H1 (cell line): Measurements from ENCODE around the gene CLBA1. TPM values are rescaled to one million over a fixed set of nuclear protein-coding genes. Genes with fewer than 3 reads are reported as not detected.

Experiments used
- CTCF ChIA-PET: fragments of 300-600 bp; sonication (Branson Sonifier 250); formaldehyde crosslinking; loops from one replicate; lab custom pipeline; 2021; ENCODE audit not compliant: partially characterized antibody; lab: Charles Lee
- POLR2A ChIA-PET: fragments of 300-600 bp; sonication (Branson Sonifier 250); formaldehyde crosslinking; loops from one replicate; lab custom pipeline; 2021; ENCODE audit warnings: inconsistent platforms; ENCODE audit not compliant: partially characterized antibody; lab: Charles Lee
- DNase-seq, 2 experiments: peaks; one replicate each; pipeline versions ENCODE4 v3.0.0 to v3.0.0-alpha.2; 2010 to 2022; ENCODE audit warnings: low spot score in 2 of 2, low read depth in 1 of 2, mixed read lengths in 1 of 2
- FAIRE-seq: peaks from 2 replicates; lab custom pipeline; 2011; peaks lifted over from hg19 to GRCh38; lab: Jason Lieb, UNC
- H2AFZ ChIP-seq: 2 replicates; pipeline ENCODE4 v1.8.1; 2012; ENCODE audit warnings: low read length, inconsistent platforms
- H2AK5ac ChIP-seq: 2 replicates; pipeline ENCODE4 v1.6.1; 2013; ENCODE audit warnings: low read depth, low read length
- H2BK120ac ChIP-seq: replicated peaks from 2 replicates; pipeline ENCODE3; 2013; ENCODE audit warnings: low read depth, low read length, inconsistent platforms
- H2BK12ac ChIP-seq: 2 replicates; pipeline ENCODE4 v1.6.1; 2013; ENCODE audit warnings: low read depth, low read length
- H2BK15ac ChIP-seq: 2 replicates; pipeline ENCODE4 v1.6.1; 2013; ENCODE audit warnings: low read length
- H2BK20ac ChIP-seq: 2 replicates; pipeline ENCODE4 v1.6.1; 2013; ENCODE audit warnings: low read length
- H2BK5ac ChIP-seq: 2 replicates; pipeline ENCODE4 v1.6.1; 2013; ENCODE audit warnings: low read depth, low read length
- H3K14ac ChIP-seq: 2 replicates; pipeline ENCODE4 v1.6.1; 2013; ENCODE audit warnings: inconsistent platforms; ENCODE audit not compliant: insufficient read length
- H3K18ac ChIP-seq: 2 replicates; pipeline ENCODE4 v1.6.1; 2013; ENCODE audit warnings: low read length; ENCODE audit errors: extremely low read depth
- H3K23ac ChIP-seq: 2 replicates; pipeline ENCODE4 v1.6.1; 2013; ENCODE audit warnings: inconsistent platforms; ENCODE audit not compliant: insufficient read length
- H3K23me2 ChIP-seq: 2 replicates; pipeline ENCODE4 v1.6.1; 2013; ENCODE audit warnings: low read depth, low read length
- H3K27ac ChIP-seq: 2 replicates; pipeline ENCODE4 v1.6.1; 2011; ENCODE audit warnings: low read depth, low read length, inconsistent platforms
- H3K27me3 ChIP-seq, 4 experiments: replicated peaks in 1 of 4; 1 replicate in 1 of 4; 2 replicates in 3 of 4; pipeline versions ENCODE4 v1.6.1 to v1.8.1; 2011 to 2013; ENCODE audit warnings: low read length in 3 of 4, mild to moderate bottlenecking in 3 of 4, inconsistent platforms in 2 of 4, mixed read lengths in 2 of 4, moderate library complexity in 1 of 4; ENCODE audit not compliant: control insufficient read depth in 3 of 4, insufficient read depth in 3 of 4; ENCODE audit errors: extremely low read depth in 1 of 4
- H3K36me3 ChIP-seq, 4 experiments: 2 replicates each; pipeline versions ENCODE4 v1.6.1 to v1.8.1; 2011 to 2013; ENCODE audit warnings: mild to moderate bottlenecking in 4 of 4, low read length in 3 of 4, moderate library complexity in 2 of 4, control low read depth in 1 of 4, inconsistent platforms in 1 of 4; ENCODE audit not compliant: insufficient read depth in 4 of 4, control insufficient read depth in 2 of 4
- H3K4ac ChIP-seq: replicated peaks from 2 replicates; pipeline ENCODE3; 2013; ENCODE audit warnings: low read length, low read depth, mixed read lengths, inconsistent platforms; ENCODE audit not compliant: insufficient read length
- H3K4me1 ChIP-seq, 4 experiments: replicated peaks in 1 of 4; 1 replicate in 1 of 4; 2 replicates in 3 of 4; pipeline versions ENCODE4 v1.6.1 to v1.8.1; 2011 to 2013; ENCODE audit warnings: low read length in 3 of 4, inconsistent platforms in 2 of 4, mixed read lengths in 1 of 4; ENCODE audit not compliant: insufficient read depth in 4 of 4, control insufficient read depth in 3 of 4
- H3K4me2 ChIP-seq, 2 experiments: 2 replicates each; pipeline versions ENCODE4 v1.6.1 to v1.8.1; 2011 to 2013; ENCODE audit warnings: low read depth in 2 of 2, low read length in 2 of 2, control low read depth in 1 of 2, inconsistent platforms in 1 of 2, mild to moderate bottlenecking in 1 of 2; ENCODE audit not compliant: insufficient read depth in 1 of 2
- H3K4me3 ChIP-seq, 4 experiments: fragments of 200-600, 300-600 bp in 1 of 4; sonication (generic), shearing (Covaris generic), sonication (Bioruptor Twin) in 1 of 4; 2 replicates each; pipeline versions ENCODE4 v1.5.1 to v1.8.1; 2011 to 2016; ENCODE audit warnings: low read length in 4 of 4, low read depth in 3 of 4, control low read depth in 2 of 4, inconsistent platforms in 2 of 4, mild to moderate bottlenecking in 2 of 4, mixed read lengths in 1 of 4, moderate library complexity in 1 of 4; ENCODE audit not compliant: insufficient read depth in 2 of 4; ENCODE audit errors: extremely low read depth in 1 of 4
- H3K56ac ChIP-seq: replicated peaks from 2 replicates; pipeline ENCODE3; 2013; ENCODE audit warnings: low read depth, mild to moderate bottlenecking, mixed read lengths, low read length, inconsistent platforms; ENCODE audit not compliant: insufficient read length
- H3K79me1 ChIP-seq: 2 replicates; pipeline ENCODE4 v1.6.1; 2013; ENCODE audit warnings: low read depth, low read length, control low read depth
- H3K79me2 ChIP-seq, 2 experiments: 2 replicates each; pipeline versions ENCODE4 v1.6.1 to v1.8.1; 2012 to 2013; ENCODE audit warnings: low read length in 2 of 2, mild to moderate bottlenecking in 2 of 2, inconsistent platforms in 1 of 2; ENCODE audit not compliant: insufficient read depth in 2 of 2, control insufficient read depth in 1 of 2
- H3K9ac ChIP-seq, 4 experiments: replicated peaks in 1 of 4; 1 replicate in 1 of 4; 2 replicates in 3 of 4; pipeline versions ENCODE4 v1.6.1 to v1.8.1; 2011 to 2013; ENCODE audit warnings: low read depth in 3 of 4, low read length in 3 of 4, control low read depth in 2 of 4, mild to moderate bottlenecking in 2 of 4, moderate library complexity in 2 of 4, inconsistent platforms in 1 of 4; ENCODE audit errors: extremely low read depth in 1 of 4
- H3K9me3 ChIP-seq, 2 experiments: 2 replicates each; pipeline versions ENCODE4 v1.6.1 to v1.8.1; 2012 to 2013; ENCODE audit warnings: mild to moderate bottlenecking in 2 of 2, moderate library complexity in 2 of 2, control low read depth in 1 of 2, inconsistent platforms in 1 of 2, low read depth in 1 of 2, low read length in 1 of 2, mixed read lengths in 1 of 2; ENCODE audit not compliant: insufficient read depth in 2 of 2
- H4K20me1 ChIP-seq, 2 experiments: replicated peaks in 1 of 2; 2 replicates each; pipeline versions ENCODE3 to v1.8.1; 2011 to 2013; ENCODE audit warnings: inconsistent platforms in 2 of 2, low read length in 2 of 2, mild to moderate bottlenecking in 1 of 2; ENCODE audit not compliant: insufficient read depth in 2 of 2, control insufficient read depth in 1 of 2
- H4K5ac ChIP-seq: 2 replicates; pipeline ENCODE4 v1.6.1; 2013; ENCODE audit warnings: low read length, low read depth, mixed read lengths, inconsistent platforms; ENCODE audit not compliant: insufficient read length
- H4K8ac ChIP-seq: 2 replicates; pipeline ENCODE4 v1.8.0; 2013; ENCODE audit warnings: mild to moderate bottlenecking, moderate library complexity, low read length, inconsistent platforms; ENCODE audit not compliant: insufficient read depth; ENCODE audit errors: extremely low read depth
- H4K91ac ChIP-seq: replicated peaks from 2 replicates; pipeline ENCODE3; 2013; ENCODE audit warnings: low read length, mixed read lengths, inconsistent platforms; ENCODE audit not compliant: insufficient read length
- CBX8 ChIP-seq: fragments of 300-800, 300-1000 bp; sonication (generic); IDR thresholded peaks from 2 replicates; pipeline ENCODE4 v1.7.1; 2016; ENCODE audit warnings: low read depth, low read length, borderline replicate concordance
- RNF2 ChIP-seq: fragments of 200-900, 300-1000 bp; sonication (generic); IDR thresholded peaks from 2 replicates; pipeline ENCODE4 v1.7.1; 2016; ENCODE audit warnings: borderline replicate concordance, low read depth, mild to moderate bottlenecking, antibody characterized with exemption, low read length; ENCODE audit not compliant: poor library complexity, severe bottlenecking; ENCODE audit errors: missing control alignments
- WGBS, 2 experiments: shearing (Covaris generic) in 1 of 2; methylation state at CpG; one replicate each; pipeline versions ENCODE4 v1.1.6 to v1.1.7; 2013 to 2015; ENCODE audit warnings: low lambda C conversion rate in 2 of 2, mixed read lengths in 2 of 2, inconsistent platforms in 1 of 2, low coverage in 1 of 2, missing lambda C conversion rate in 1 of 2; ENCODE audit not compliant: insufficient replicate concordance in 2 of 2, insufficient coverage in 1 of 2, insufficient read length in 1 of 2; ENCODE audit errors: extremely low coverage in 1 of 2, missing lambda C conversion rate in 1 of 2; 5-methylcytosine and 5-hydroxymethylcytosine counted together
- polyA plus RNA-seq, 7 experiments: library from polyadenylated mRNA; depleted of rRNA in 3 of 7; stranded (reverse) in 5 of 7; unstranded in 2 of 7; fragments of >200 nt in 5 of 7; fragments of 200-250 nt in 2 of 7; gene quantifications; 1 replicate in 5 of 7; 2 replicates in 1 of 7; 4 replicates in 1 of 7; pipeline versions ENCODE4 v1.2.1 to v1.2.3, GENCODE V29; 2011 to 2013; ENCODE audit warnings: missing spikeins in 2 of 7, mixed read lengths in 2 of 7
- total RNA-seq: library from RNA; stranded (reverse); fragmentation: NEBNext Ultra II Directional; extraction: Animal tissue kit (Norgen Biotek cat#: 25700); gene quantifications from 2 replicates; pipeline ENCODE4 v1.2.1, GENCODE V29; 2021

The CLBA1 gene
- total and polyA plus RNA-seq, 2 of the 8 experiments (the other 6 are each of a cell fraction or from before 2014, with no cell fraction given) = 1.6 to 2.4 TPM

- POLR2A ChIA-PET = interaction anchor here (1.1 kb wide), 1 partner anchor 9 kb away, joined by 5 read pairs; no protein-coding TSS in a partner anchor
- Histone ChIP-seq H4K5ac (no peak overlapping the region), H3K23me2 (peaks cover 5% of the 10 kb centered on the region), H4K91ac (peak overlapping the region; percentile 55), H2BK5ac (0 out of 2 replicates have a peak overlapping the region, but pooled peaks have one; percentile 9), H3K4ac (no peak overlapping the region), H3K27me3 (peaks cover 4 to 10% (median 9%) of the 10 kb centered on the region in 4 experiments; a peak in 6 of 7 replicates), H4K20me1 (peaks cover 0 to 4% of the 10 kb centered on the region in 2 experiments), H3K9me3 (no peaks in the 10 kb centered on the region), H3K4me2 (no peak overlapping the region), H3K36me3 (no peaks in the 10 kb centered on the region), H3K9ac (no peak overlapping the region), H3K4me1 (peaks cover 0 to 25% (median 17%) of the 10 kb centered on the region in 4 experiments; a peak in 6 of 7 replicates), H3K23ac (no peak overlapping the region), H3K4me3 (no peak overlapping the region), H3K14ac (no peak overlapping the region), H2BK20ac (no peak overlapping the region), H3K79me2 (no peaks in the 10 kb centered on the region), H2BK12ac (no peak overlapping the region), H3K56ac (no peak overlapping the region), H3K27ac (no peak overlapping the region), H2BK15ac (peak overlapping the region; percentile 25; the same call in 1 of the 2 replicates), H4K8ac (peak overlapping the region; percentile 76; the same call in 1 of the 2 replicates), H3K79me1 (no peaks in the 10 kb centered on the region), H2BK120ac (no peak overlapping the region), H3K18ac (no peak overlapping the region), H2AFZ (no peak overlapping the region), H2AK5ac (peak overlapping the region; percentile 77; the same call in 1 of the 2 replicates)
- 88% methylated on average over 12 of the region's 12 CpGs; no CpG with 5 or more reads in 1 of the 2 experiments for WGBS, 2 experiments
- CTCF ChIA-PET = interaction anchor here (0.7 to 11.5 kb wide), 6 partner anchors 13 to 75 kb away, joined by 3 to 161 read pairs (median 4); no protein-coding TSS in a partner anchor
- no peak for TF ChIP-seq CBX8
- TF ChIP-seq RNF2 = no peak
- DNase-seq (no peak), FAIRE-seq (no peak)
Observed at GRCh38 chr14:104971447-104972240, 13.9 kb upstream of the CLBA1 start.
